ENCODE results near the gene P2RX2.

- TF ChIP-seq, protein P1, sequence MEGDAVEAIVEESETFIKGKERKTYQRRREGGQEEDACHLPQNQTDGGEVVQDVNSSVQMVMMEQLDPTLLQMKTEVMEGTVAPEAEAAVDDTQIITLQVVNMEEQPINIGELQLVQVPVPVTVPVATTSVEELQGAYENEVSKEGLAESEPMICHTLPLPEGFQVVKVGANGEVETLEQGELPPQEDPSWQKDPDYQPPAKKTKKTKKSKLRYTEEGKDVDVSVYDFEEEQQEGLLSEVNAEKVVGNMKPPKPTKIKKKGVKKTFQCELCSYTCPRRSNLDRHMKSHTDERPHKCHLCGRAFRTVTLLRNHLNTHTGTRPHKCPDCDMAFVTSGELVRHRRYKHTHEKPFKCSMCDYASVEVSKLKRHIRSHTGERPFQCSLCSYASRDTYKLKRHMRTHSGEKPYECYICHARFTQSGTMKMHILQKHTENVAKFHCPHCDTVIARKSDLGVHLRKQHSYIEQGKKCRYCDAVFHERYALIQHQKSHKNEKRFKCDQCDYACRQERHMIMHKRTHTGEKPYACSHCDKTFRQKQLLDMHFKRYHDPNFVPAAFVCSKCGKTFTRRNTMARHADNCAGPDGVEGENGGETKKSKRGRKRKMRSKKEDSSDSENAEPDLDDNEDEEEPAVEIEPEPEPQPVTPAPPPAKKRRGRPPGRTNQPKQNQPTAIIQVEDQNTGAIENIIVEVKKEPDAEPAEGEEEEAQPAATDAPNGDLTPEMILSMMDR (IDR thresholded peaks at IDR 0.05) = peak; percentile 94
- no peak for TF ChIP-seq EZH2phosphoT487 (IDR thresholded peaks at IDR 0.05)
Measured at GRCh38 chr12:132614861-132615578, 3.6 kb upstream of the P2RX2 start.

Measured in neural progenitor cell (in vitro differentiated cells).